ENCODE results near the gene MAP3K7. TPM values are rescaled to one million over a fixed set of nuclear protein-coding genes. Genes with fewer than 3 reads are reported as not detected.

The MAP3K7 gene
- total and polyA plus RNA-seq, 2 donors (not counting 3 experiments of a cell fraction or from before 2014, with no cell fraction given), result 15.3 to 25.6 TPM

- Histone ChIP-seq H3K27ac (ENCODE audit: insufficient read depth, low read depth, low read length) (no peak overlapping the region), H2AFZ (ENCODE audit: low read depth, low read length) (no peak overlapping the region), H4K20me1 (replicated peaks; ENCODE audit: control insufficient read depth, extremely low read depth, insufficient read depth, low read length) (no peaks in the 10 kb centered on the region), H3K79me2 (ENCODE audit: control insufficient read depth, insufficient read depth, low read length) (no peaks in the 10 kb centered on the region), H3K9me1 (replicated peaks; ENCODE audit: control insufficient read depth, extremely low read depth, insufficient read depth, low read length) (no peaks in the 10 kb centered on the region), H3K27me3 (ENCODE audit: control insufficient read depth in 2 of 2, insufficient read depth in 2 of 2, low read length in 2 of 2) (peaks cover 2 to 4% of the 10 kb centered on the region in 2 experiments), H3K9ac (replicated peaks; ENCODE audit: extremely low read depth, insufficient read depth, low read length) (no peak overlapping the region), H3K36me3 (ENCODE audit: control insufficient read depth in 2 of 2, extremely low read depth in 1 of 2, insufficient read depth in 2 of 2, low read length in 2 of 2) (no peaks in the 10 kb centered on the region), H3K4me3 (replicated peaks in 1 of 3; ENCODE audit: insufficient read depth in 1 of 3, low read depth in 1 of 3, low read length in 3 of 3) (no peak overlapping the region), H3K4me1 (ENCODE audit: control insufficient read depth, extremely low read depth, insufficient read depth, low read length) (no peaks in the 10 kb centered on the region), H3K9me3 (replicated peaks; ENCODE audit: control insufficient read depth, insufficient read depth, low read length) (no peaks in the 10 kb centered on the region), H3K4me2 (ENCODE audit: insufficient read depth, low read length) (no peak overlapping the region)
- intact Hi-C loops (cut with micrococcal nuclease) (no loop called here), dilution Hi-C loops (cut with MboI; ENCODE audit: extremely low pct_ligation_motif_present, low sequenced_read_pairs) (no loop called here)
- no peak for DNase-seq (ENCODE audit: low read depth, low spot score)
- no TSS peak for BruUV-seq (replicated peaks)
- ChIA-PET POLR2A (no interaction called here), CTCF (interaction anchor here (1.4 kb wide), 1 partner anchor 523 kb away, joined by 5 read pairs; no protein-coding TSS in a partner anchor)
- no peak for FAIRE-seq
- no peak for TF ChIP-seq CTCF (IDR thresholded peaks at IDR 0.05; ENCODE audit: extremely low read depth in 1 of 2, insufficient read depth in 1 of 2, low read depth in 1 of 2, low read length in 2 of 2)
- TF ChIP-seq, protein P1, sequence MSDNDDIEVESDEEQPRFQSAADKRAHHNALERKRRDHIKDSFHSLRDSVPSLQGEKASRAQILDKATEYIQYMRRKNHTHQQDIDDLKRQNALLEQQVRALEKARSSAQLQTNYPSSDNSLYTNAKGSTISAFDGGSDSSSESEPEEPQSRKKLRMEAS (IDR thresholded peaks at IDR 0.05; ENCODE audit: insufficient read depth, insufficient read length), result no peak
- no peak for TF ChIP-seq JUN (IDR thresholded peaks at IDR 0.05; ENCODE audit: borderline replicate concordance, insufficient read depth, insufficient read length, low read depth)
- TF ChIP-seq GATA2 (IDR thresholded peaks at IDR 0.05; ENCODE audit: insufficient read depth, insufficient read length, low read depth, low read length), result no peak
- no peak for TF ChIP-seq POLR2A (IDR thresholded peaks at IDR 0.05; ENCODE audit: low read depth, low read length)
- no peak for TF ChIP-seq FOS (IDR thresholded peaks at IDR 0.05; ENCODE audit: borderline replicate concordance, insufficient read depth, low read length)
- no peak for TF ChIP-seq POLR2AphosphoS5 (IDR thresholded peaks at IDR 0.05; ENCODE audit: insufficient read depth, low read depth, low read length)
- TF ChIP-seq MYC (IDR thresholded peaks at IDR 0.05; ENCODE audit: low read depth, low read length), result no peak
- no peak for TF ChIP-seq EZH2 (IDR thresholded peaks at IDR 0.05; ENCODE audit: borderline replicate concordance, low read depth, low read length, severe bottlenecking)
Measured at GRCh38 chr6:90463874-90464273, 123.0 kb downstream of the MAP3K7 start.

Measured in endothelial cell of umbilical vein (primary cell).